NCI-H187 treated with DMSO at 0.1 percent for 48 hours (cell line): ENCODE measurements around the gene SOX11.

Source experiments
- DNase-seq: peaks from one replicate; lab custom pipeline; 2025; lab: John Stamatoyannopoulos, UW

SOX11 gene

GRCh38 chr2:5725072-5725471 is 32.9 kb downstream of the SOX11 start:
- DNase-seq = no peak

- DNase-seq = no peak
Measured at GRCh38 chr2:5725794-5726463, 33.7 kb downstream of the SOX11 start.

GRCh38 chr2:5727235-5727634 is 35.1 kb downstream of the SOX11 start:
- no peak for DNase-seq

- DNase-seq = no peak
Measured at GRCh38 chr2:5729416-5729815, 37.2 kb downstream of the SOX11 start.

- no peak for DNase-seq
Measured at GRCh38 chr2:5730386-5730785, 38.2 kb downstream of the SOX11 start.

GRCh38 chr2:5734859-5735520 is 42.8 kb downstream of the SOX11 start:
- DNase-seq = no peak

GRCh38 chr2:5735521-5735861 is 43.3 kb downstream of the SOX11 start:
- no peak for DNase-seq

GRCh38 chr2:5736050-5736449 is 43.9 kb downstream of the SOX11 start:
- DNase-seq = no peak

GRCh38 chr2:5736886-5737285 is 44.7 kb downstream of the SOX11 start:
- DNase-seq = no peak

GRCh38 chr2:5740053-5740452 is 47.9 kb downstream of the SOX11 start:
- no peak for DNase-seq

- no peak for DNase-seq
Measured at GRCh38 chr2:5740817-5741216, 48.6 kb downstream of the SOX11 start.

GRCh38 chr2:5741242-5741641 is 49.1 kb downstream of the SOX11 start:
- no peak for DNase-seq

- no peak for DNase-seq
Measured at GRCh38 chr2:5742126-5742525, 49.9 kb downstream of the SOX11 start.

- DNase-seq = no peak
Measured at GRCh38 chr2:5748391-5748790, 56.2 kb downstream of the SOX11 start.

GRCh38 chr2:5748946-5749345 is 56.8 kb downstream of the SOX11 start:
- no peak for DNase-seq

GRCh38 chr2:5749347-5749746 is 57.2 kb downstream of the SOX11 start:
- DNase-seq = no peak
